Spleen (tissue), 3 donors: ENCODE results near the gene EEF1AKMT4.

Experiments
- POLR2A ChIP-seq, 3 donors: fragments of 450-650 bp; IDR thresholded peaks; one replicate each; pipeline ENCODE4 v1.5.1; 2017; ENCODE audit warnings: antibody characterized with exemption in 3 of 3, mild to moderate bottlenecking in 1 of 3
- POLR2AphosphoS5 ChIP-seq, 3 donors: sonication (generic); formaldehyde crosslinking; IDR thresholded peaks; one replicate each; pipeline ENCODE4 v1.5.1; 2017; ENCODE audit warnings: antibody characterized with exemption in 3 of 3

GRCh38 chr3:184231671-184232070 lies 17.8 kb upstream of the EEF1AKMT4 start:
- TF ChIP-seq POLR2AphosphoS5 (IDR thresholded peaks at IDR 0.05), result no peak
- TF ChIP-seq POLR2A (IDR thresholded peaks at IDR 0.05), result no peak
